ENCODE results near the gene AHCTF1. TPM values are rescaled to one million over a fixed set of nuclear protein-coding genes. Genes with fewer than 3 reads are reported as not detected.
"Not testable (repeated sequence)": the region's sequence is repeated elsewhere in the genome, so short reads cannot be mapped to it uniquely, and the experiment has no call there.

The AHCTF1 gene
- polyA plus RNA-seq, 12 donors: 22.2 to 52.8 (median 34.5) TPM; not detected in 1

GRCh38 chr1:246837418-246838117, 94.2 kb downstream of the AHCTF1 start:
- DNase-seq: no peak

DNA sequence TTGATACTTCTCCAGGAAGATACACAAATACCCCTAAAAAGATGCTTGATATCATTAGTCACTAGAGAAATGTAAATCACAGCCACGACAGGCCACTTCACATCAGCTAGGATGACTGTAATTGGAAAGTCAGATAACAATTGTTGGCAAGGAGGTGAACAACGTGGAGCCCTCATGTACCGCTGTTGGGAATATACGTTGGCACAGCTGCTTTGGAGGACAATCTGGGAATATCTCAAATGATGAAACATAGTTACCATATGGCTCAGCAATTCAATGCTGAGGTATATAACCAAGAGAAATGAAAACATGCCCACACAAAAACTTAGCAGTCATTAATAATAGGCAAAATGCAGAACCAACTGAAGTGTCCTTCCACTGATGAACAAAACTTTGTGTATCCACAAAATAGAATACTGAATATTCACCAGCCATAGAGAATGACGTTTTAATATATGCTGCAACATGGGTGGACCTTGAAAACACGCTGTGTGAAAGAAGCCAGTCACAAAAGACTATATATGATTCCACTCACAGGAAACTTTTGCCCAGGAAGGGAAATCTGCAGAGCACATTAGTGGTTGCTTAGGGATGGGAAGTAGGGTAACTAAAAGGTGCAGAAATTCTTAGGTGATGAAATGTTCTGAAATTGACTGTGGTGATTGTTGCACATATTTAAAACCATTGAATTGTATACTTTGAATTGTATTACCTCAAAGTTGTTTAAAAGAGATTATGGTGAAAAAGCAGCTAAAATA, 95.4 kb downstream of the AHCTF1 start:
- DNase-seq: no peak

- no peak for DNase-seq
Observed at GRCh38 chr1:246831543-246831942, 100.2 kb downstream of the AHCTF1 start.

DNA sequence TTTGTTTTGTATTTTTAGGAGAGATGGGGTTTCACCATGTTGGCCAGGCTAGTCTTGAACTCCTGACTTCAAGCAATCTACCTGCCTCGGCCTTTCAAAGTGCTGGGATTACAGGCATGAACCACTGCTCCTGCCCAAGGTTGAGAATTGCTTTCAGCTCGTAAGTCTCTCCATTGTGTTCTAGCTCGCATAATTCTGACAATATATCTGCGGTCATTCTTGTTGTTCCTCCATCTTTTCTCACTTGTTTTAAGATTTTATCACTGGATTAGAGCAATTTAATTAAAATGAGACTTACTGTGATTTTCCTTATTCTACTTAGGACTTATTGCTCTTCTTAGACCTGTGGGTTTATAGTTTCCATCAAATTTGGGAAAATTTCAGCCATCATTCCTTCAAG, 102.9 kb downstream of the AHCTF1 start:
- no peak for DNase-seq

DNA sequence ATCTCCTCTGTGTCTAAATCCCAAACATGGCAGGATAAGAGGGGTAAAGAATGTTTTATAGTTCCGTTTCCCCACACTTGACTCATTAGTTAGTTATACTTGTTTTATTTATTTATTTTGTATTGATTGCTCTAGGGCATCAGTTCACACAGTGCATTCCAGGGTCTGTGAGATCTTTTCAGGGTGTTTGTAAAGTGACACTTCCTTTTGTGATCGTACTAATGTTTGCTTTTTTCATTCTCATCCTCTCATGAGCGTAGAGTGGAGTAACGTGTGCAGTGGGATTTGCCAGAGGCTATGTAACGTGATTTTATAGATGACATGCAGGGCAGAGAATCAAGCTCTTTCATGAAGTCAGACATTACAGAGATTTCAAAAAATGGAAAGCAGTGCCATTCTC, 104.4 kb downstream of the AHCTF1 start:
- DNase-seq: no peak

DNA sequence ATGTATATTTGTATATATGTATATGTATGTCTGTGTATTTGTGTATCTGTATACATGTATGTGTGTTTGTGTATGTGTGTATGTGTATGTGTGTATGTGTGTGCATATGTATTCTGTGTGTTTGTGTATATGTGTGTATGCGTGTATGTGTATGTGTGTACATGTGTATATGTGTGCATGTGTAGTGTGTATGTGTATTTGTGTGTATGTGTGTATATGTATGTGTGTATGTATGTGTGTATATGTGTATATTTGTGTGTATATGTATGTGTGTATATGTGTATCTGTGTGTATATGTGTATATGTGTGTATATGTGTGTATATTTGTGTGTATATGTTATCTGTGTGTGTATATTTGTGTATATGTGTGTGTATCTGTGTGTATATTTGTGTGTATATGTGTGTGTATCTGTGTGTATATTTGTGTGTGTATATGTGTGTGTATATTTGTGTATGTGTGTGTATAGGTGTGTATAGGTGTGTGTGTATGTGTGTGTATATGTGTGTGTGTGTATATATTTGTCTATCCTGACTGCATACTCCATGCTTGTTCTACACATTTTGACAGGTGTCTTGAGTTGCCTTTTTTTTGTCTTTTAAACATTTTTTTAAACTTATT, 106.1 kb downstream of the AHCTF1 start:
- no peak for DNase-seq

DNA sequence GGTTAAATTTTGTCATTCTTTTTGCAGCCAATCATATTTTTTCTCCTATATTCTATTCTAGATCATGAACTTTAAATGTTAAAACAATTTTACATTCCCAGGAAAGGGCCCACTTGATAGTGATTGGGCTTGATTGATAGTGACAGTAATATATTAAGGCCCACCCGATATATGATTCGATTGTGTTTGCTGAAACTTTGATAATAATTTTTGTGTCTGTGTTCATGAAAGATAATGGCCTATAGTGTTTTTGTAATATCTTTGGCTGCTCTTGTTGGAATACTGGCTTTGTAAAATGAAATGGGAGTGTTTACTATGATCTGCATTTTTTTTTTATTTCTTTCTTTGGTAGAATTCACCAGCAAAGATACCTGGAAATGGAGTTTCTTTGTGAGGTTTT, 107.2 kb downstream of the AHCTF1 start:
- no peak for DNase-seq

DNA sequence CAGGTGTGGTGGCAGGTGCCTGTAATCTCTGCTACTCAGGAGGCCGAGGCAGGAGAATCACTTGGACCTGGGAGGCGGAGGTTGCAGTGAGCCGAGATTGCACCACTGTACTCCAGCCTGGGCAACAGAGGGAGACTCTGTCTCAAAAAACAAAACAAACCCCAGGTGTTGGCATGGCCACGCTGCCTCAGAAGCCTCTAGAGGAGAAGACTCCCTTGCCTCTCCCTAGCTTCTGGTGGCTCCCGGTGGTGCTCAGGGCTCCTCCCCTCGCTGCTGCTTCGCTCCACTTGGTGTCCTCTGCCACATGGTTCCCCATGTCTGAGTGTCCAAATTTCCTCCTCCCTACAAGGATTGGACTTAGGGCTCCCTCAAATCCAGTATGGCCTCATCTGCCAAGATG, 109.6 kb downstream of the AHCTF1 start:
- not testable (repeated sequence) for DNase-seq

DNA sequence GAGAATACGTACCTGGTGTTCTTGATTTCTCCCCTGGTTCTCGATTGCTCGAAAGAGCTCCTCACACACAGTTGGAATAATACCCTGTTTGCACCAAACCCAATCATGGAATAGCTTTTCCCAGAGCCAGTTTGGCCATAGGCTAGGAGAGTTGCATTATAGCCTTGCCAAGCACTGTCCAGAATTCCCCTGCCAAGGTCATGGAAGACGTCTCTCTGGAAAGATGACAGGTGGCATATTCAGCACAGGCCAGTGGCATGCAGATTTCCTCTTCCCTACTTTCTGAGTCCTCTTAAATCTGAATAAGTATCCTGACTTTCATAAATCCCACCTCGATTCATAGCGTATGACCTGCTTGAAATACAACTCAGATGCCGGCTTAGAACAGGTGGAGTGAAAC, 111.1 kb downstream of the AHCTF1 start:
- no peak for DNase-seq

- not testable (repeated sequence) for DNase-seq
Observed at GRCh38 chr1:246817778-246818177, 114.0 kb downstream of the AHCTF1 start.

- no peak for DNase-seq
Observed at GRCh38 chr1:246815693-246816270, 116.0 kb downstream of the AHCTF1 start.

GRCh38 chr1:246814890-246815289, 116.9 kb downstream of the AHCTF1 start:
- no peak for DNase-seq

- not testable (repeated sequence) for DNase-seq
Observed at GRCh38 chr1:246813325-246813724, 118.4 kb downstream of the AHCTF1 start.

DNA sequence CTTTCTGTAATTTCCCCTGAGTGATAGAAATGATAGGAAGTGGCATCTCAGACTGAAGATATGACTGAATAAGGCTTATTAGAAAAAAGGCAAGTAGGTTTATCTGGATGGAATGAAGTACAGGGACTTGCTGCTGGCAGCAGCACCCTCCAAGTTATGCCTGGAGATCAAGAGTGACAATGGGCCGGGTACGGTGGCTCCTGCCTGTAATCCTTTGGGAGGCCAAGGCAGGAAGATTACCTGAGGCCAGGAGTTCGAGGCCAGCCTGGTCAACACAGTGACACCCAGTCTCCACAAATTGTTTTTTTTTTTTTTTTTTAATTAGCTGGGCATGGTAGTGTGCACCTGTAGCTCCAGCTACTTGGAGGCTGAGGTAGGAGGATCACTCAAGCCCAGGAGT, 119.8 kb downstream of the AHCTF1 start:
- no peak for DNase-seq

DNA sequence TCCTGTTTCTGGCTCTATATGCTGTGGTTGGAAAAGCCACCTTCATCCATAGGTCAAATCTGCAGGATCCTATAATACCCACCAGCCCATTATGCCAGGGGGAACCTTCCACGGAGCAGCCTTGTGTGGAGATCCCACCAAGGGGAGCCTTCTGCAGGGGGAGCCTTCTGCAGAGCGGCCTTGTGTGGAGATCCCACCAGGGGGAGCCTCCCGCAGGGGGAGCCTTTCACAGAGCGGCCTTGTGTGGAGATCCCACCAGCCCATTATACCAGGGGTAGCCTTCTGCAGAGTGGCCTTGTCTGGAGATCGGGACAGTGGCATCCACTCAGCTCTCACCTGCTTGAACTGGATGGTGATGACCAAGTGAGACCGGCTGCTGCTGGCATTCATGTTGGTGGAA, 122.3 kb downstream of the AHCTF1 start:
- no peak for DNase-seq

DNA sequence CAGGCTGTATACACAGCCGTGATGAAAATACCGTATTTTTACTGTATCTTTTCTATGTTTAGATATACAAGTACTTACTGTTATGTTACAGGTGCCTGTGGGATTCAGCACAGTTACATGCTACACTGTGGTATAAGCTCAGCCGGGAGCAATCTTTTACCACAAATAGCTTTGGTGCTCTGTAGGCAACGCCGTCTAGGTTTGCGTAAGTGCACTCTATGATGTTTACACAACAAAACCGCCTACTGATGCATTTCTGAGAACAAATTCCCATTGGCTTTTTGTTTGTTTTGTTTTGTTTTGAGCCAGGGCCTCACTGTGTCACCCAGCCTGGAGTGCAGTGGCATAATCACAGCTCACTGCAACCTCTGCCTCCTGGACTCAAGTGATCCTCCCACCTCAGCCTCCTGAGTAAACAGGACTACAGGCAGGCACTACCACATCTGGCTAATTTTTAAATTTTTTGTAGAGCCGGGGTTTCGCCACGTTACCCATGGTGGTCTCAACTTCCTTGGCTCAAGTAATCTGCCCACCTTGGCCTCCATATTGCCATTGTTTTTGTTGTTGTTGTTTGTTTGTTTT, 126.5 kb downstream of the AHCTF1 start:
- no peak for DNase-seq

GRCh38 chr1:246803883-246804282, 127.9 kb downstream of the AHCTF1 start:
- no peak for DNase-seq

GRCh38 chr1:246803373-246803772, 128.4 kb downstream of the AHCTF1 start:
- DNase-seq: no peak

- DNase-seq: no peak
Observed at GRCh38 chr1:246801241-246802020, 130.3 kb downstream of the AHCTF1 start.

GRCh38 chr1:246800756-246801155, 131.0 kb downstream of the AHCTF1 start:
- DNase-seq: no peak

- DNase-seq: no peak
Observed at GRCh38 chr1:246800356-246800755, 131.4 kb downstream of the AHCTF1 start.

Data from muscle of arm (tissue), 12 donors.